ENCODE results near the gene MRPL52.
"Not testable (repeated sequence)": the region's sequence is repeated elsewhere in the genome, so short reads cannot be mapped to it uniquely, and the experiment has no call there.

The MRPL52 gene

GRCh38 chr14:22829661-22830442 is at the start of gene MRPL52:
Gene MRPL52 (plus strand): TSS chr14:22829887. CDS start chr14:22829913, 26 bp downstream.
- Histone ChIP-seq H3K36me3 (ENCODE audit: control insufficient read depth, insufficient read depth, low read length) (peaks cover 17% of the 10 kb centered on the region), H3K27me3 (ENCODE audit: control insufficient read depth, insufficient read depth, low read length) (no peaks in the 10 kb centered on the region), H3K4me1 (ENCODE audit: control insufficient read depth, insufficient read depth, low read length) (peaks cover 4% of the 10 kb centered on the region), H3K9ac (ENCODE audit: low read depth, low read length) (peak within 1 kb of the TSS; percentile 93), H3K4me3 (ENCODE audit: low read depth, low read length) (peak within 1 kb of the TSS; percentile 93), H3K9me3 (ENCODE audit: control insufficient read depth, insufficient read depth, low read length) (no peaks in the 10 kb centered on the region)

DNA sequence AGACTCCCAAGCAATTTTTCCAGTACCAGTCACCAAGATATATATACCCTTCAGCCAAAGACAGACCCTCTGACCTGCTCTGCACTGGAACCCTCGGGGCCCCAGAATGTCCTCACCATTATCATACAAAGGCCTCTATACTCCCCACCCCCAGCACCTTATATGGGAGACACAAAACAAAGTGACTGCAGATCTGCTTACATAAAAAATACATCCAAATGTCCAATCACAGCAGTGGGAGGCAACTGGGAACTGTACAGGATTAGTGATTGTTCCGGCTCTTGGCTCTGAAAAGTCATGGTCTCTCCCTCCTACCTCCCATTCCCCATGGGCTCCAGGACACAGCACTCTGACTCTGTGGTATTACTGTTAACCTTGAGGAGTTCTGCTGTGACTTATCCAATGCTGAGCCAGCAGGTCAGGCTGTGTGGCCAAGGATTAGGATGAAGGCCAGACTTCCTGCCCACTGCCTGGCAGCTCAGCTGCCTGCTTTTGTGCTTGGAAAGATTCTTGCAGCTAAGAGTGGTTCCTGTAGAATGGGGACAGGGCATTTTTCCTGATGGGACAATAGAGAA is 49.5 kb upstream of the MRPL52 start:
- Histone ChIP-seq H3K9ac (ENCODE audit: low read depth, low read length) (no peak overlapping the region), H3K36me3 (ENCODE audit: control insufficient read depth, insufficient read depth, low read length) (no peaks in the 10 kb centered on the region), H3K27me3 (ENCODE audit: control insufficient read depth, insufficient read depth, low read length) (no peaks in the 10 kb centered on the region), H3K9me3 (ENCODE audit: control insufficient read depth, insufficient read depth, low read length) (no peaks in the 10 kb centered on the region), H3K4me1 (ENCODE audit: control insufficient read depth, insufficient read depth, low read length) (no peaks in the 10 kb centered on the region), H3K4me3 (ENCODE audit: low read depth, low read length) (no peak overlapping the region)

DNA sequence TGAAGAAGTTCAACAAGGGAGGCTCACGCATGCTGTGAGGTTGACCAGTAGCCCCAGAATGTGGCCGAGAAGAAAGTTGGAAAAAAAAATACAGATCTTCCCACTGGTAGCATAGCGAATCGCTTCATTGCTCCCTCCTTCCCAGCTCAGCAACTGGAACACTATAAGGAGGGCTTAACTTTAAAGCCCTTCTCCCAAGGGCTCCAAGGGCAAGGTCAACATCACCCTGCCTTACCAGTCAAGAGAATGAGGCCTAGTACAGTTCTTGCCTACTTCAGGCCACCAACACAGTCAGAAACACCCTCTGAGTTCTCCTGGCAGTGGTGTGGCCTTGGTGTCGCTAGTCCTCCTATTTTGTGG is 48.8 kb upstream of the MRPL52 start:
- no peaks in the 10 kb centered on the region for H3K27me3 ChIP-seq (ENCODE audit: control insufficient read depth, insufficient read depth, low read length)
- no peak overlapping the region for H3K9ac ChIP-seq (ENCODE audit: low read depth, low read length)
- H3K9me3 ChIP-seq (ENCODE audit: control insufficient read depth, insufficient read depth, low read length): no peaks in the 10 kb centered on the region
- no peak overlapping the region for H3K4me3 ChIP-seq (ENCODE audit: low read depth, low read length)
- H3K36me3 ChIP-seq (ENCODE audit: control insufficient read depth, insufficient read depth, low read length): no peaks in the 10 kb centered on the region
- H3K4me1 ChIP-seq (ENCODE audit: control insufficient read depth, insufficient read depth, low read length): no peaks in the 10 kb centered on the region

- no peaks in the 10 kb centered on the region for H3K9me3 ChIP-seq (ENCODE audit: control insufficient read depth, insufficient read depth, low read length)
- H3K27me3 ChIP-seq (ENCODE audit: control insufficient read depth, insufficient read depth, low read length): no peaks in the 10 kb centered on the region
- no peak overlapping the region for H3K4me3 ChIP-seq (ENCODE audit: low read depth, low read length)
- no peaks in the 10 kb centered on the region for H3K4me1 ChIP-seq (ENCODE audit: control insufficient read depth, insufficient read depth, low read length)
- H3K36me3 ChIP-seq (ENCODE audit: control insufficient read depth, insufficient read depth, low read length): no peaks in the 10 kb centered on the region
- H3K9ac ChIP-seq (ENCODE audit: low read depth, low read length): no peak overlapping the region
These were observed 48.2 kb upstream of the MRPL52 start for GRCh38 chr14:22781301-22781991.

DNA sequence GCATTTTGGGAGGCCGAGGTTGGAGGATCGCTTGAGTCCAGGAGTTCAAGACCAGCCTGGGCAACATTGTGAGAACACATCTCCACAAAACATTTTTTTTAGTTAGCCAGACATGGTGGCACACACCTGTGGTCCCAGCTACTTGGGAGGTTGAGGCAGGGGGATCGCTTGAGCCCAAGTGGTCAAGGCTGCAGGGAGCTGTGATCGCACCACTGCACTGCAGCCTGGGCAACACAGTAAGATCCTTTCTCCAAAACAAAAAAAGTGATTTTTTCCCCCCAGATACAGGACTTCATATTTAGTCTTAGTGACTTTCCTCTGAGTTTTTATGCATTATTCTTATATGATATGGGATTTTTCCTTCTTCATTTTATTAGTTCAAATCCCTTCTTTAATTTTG is 43.0 kb upstream of the MRPL52 start:
- Histone ChIP-seq H3K27me3 (ENCODE audit: control insufficient read depth, insufficient read depth, low read length) (no peaks in the 10 kb centered on the region), H3K4me1 (ENCODE audit: control insufficient read depth, insufficient read depth, low read length) (no peaks in the 10 kb centered on the region), H3K9ac (ENCODE audit: low read depth, low read length) (no peak overlapping the region)

DNA sequence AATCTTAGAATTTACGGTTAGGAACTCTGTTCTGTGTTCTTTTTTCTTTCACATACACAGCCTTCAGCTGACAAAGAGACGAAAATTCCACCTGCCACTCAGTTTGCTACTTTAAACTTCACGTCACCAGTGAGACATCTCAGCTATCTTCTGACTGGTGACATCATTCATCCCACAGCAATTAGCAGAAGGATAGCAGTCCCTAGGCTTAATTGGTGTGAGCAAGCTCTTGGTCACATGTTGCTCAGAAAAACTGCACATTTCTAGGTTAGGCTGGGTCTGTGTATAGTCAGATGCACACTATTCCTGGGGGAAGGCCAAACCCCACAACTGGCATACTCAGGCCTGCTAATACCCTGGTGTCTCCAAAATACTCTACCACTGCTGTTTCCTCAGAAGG is 38.4 kb upstream of the MRPL52 start:
- H3K9ac ChIP-seq (ENCODE audit: low read depth, low read length): no peak overlapping the region

More for the DNA sequence above, 43.0 kb upstream of the MRPL52 start:
- Histone ChIP-seq H3K4me3 (ENCODE audit: low read depth, low read length) (no peak overlapping the region), H3K36me3 (ENCODE audit: control insufficient read depth, insufficient read depth, low read length) (no peaks in the 10 kb centered on the region), H3K9me3 (ENCODE audit: control insufficient read depth, insufficient read depth, low read length) (no peaks in the 10 kb centered on the region)

GRCh38 chr14:22792158-22792557 is 37.5 kb upstream of the MRPL52 start:
- no peaks in the 10 kb centered on the region for H3K9me3 ChIP-seq (ENCODE audit: control insufficient read depth, insufficient read depth, low read length)
- H3K9ac ChIP-seq (ENCODE audit: low read depth, low read length): no peak overlapping the region
- peaks cover 9% of the 10 kb centered on the region for H3K4me1 ChIP-seq (ENCODE audit: control insufficient read depth, insufficient read depth, low read length)
- H3K27me3 ChIP-seq (ENCODE audit: control insufficient read depth, insufficient read depth, low read length): no peaks in the 10 kb centered on the region
- no peaks in the 10 kb centered on the region for H3K36me3 ChIP-seq (ENCODE audit: control insufficient read depth, insufficient read depth, low read length)
- H3K4me3 ChIP-seq (ENCODE audit: low read depth, low read length): no peak overlapping the region

More for the DNA sequence above, 38.4 kb upstream of the MRPL52 start:
- Histone ChIP-seq H3K9me3 (ENCODE audit: control insufficient read depth, insufficient read depth, low read length) (no peaks in the 10 kb centered on the region), H3K27me3 (ENCODE audit: control insufficient read depth, insufficient read depth, low read length) (no peaks in the 10 kb centered on the region), H3K4me1 (ENCODE audit: control insufficient read depth, insufficient read depth, low read length) (peaks cover under 1% of the 10 kb centered on the region), H3K36me3 (ENCODE audit: control insufficient read depth, insufficient read depth, low read length) (no peaks in the 10 kb centered on the region), H3K4me3 (ENCODE audit: low read depth, low read length) (no peak overlapping the region)

GRCh38 chr14:22793550-22793949 is 36.1 kb upstream of the MRPL52 start:
- not testable (repeated sequence) for H3K9me3 ChIP-seq (ENCODE audit: control insufficient read depth, insufficient read depth, low read length); H3K27me3 ChIP-seq (ENCODE audit: control insufficient read depth, insufficient read depth, low read length); H3K36me3 ChIP-seq (ENCODE audit: control insufficient read depth, insufficient read depth, low read length); H3K4me3 ChIP-seq (ENCODE audit: low read depth, low read length); H3K4me1 ChIP-seq (ENCODE audit: control insufficient read depth, insufficient read depth, low read length); H3K9ac ChIP-seq (ENCODE audit: low read depth, low read length)

DNA sequence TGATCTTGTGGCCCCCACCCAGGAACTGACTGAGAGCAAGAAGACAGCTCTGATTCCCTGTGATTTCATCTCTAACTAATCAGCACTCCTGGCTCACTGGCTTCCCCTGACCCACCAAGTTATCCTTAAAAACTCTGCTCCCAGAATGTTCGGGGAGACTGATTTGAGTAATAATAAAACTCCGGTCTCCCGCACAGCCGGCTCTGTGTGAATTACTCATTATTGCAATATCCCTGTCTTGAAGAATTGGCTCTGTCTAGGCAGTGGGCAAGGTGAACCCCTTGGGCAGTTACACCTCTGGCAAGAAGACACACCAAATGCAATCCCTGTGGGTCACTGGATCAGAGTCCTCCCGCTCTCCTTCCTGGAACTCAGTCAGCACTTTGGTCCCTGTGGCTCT is 35.7 kb upstream of the MRPL52 start:
- Histone ChIP-seq H3K27me3 (ENCODE audit: control insufficient read depth, insufficient read depth, low read length) (no peaks in the 10 kb centered on the region), H3K36me3 (ENCODE audit: control insufficient read depth, insufficient read depth, low read length) (no peaks in the 10 kb centered on the region), H3K9me3 (ENCODE audit: control insufficient read depth, insufficient read depth, low read length) (no peaks in the 10 kb centered on the region), H3K4me3 (ENCODE audit: low read depth, low read length) (no peak overlapping the region), H3K4me1 (ENCODE audit: control insufficient read depth, insufficient read depth, low read length) (peaks cover 9% of the 10 kb centered on the region), H3K9ac (ENCODE audit: low read depth, low read length) (no peak overlapping the region)

DNA sequence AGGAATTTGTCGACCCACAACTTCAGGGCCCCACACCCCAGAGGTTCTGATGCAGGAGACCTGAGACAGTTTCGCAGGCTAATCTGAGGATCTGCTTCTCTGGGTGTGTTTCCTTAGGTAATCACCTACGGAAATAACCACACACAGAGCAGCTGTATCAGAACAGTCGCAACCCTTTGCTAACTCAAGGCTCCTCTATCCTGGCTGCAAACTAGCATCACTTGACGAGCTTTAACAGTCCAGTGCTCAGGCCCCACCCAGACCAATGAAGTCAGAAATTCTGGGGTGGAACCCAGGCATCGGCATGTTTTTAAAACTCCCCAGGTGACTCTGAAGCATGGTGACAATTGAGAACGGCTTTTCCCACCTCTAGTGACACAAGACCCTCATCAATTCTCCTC is 35.1 kb upstream of the MRPL52 start:
- H3K27me3 ChIP-seq (ENCODE audit: control insufficient read depth, insufficient read depth, low read length): no peaks in the 10 kb centered on the region
- no peaks in the 10 kb centered on the region for H3K36me3 ChIP-seq (ENCODE audit: control insufficient read depth, insufficient read depth, low read length)
- H3K4me3 ChIP-seq (ENCODE audit: low read depth, low read length): no peak overlapping the region
- H3K9ac ChIP-seq (ENCODE audit: low read depth, low read length): no peak overlapping the region
- H3K4me1 ChIP-seq (ENCODE audit: control insufficient read depth, insufficient read depth, low read length): peaks cover 9% of the 10 kb centered on the region
- no peaks in the 10 kb centered on the region for H3K9me3 ChIP-seq (ENCODE audit: control insufficient read depth, insufficient read depth, low read length)

GRCh38 chr14:22796087-22796707 is 33.5 kb upstream of the MRPL52 start:
- Histone ChIP-seq H3K27me3 (ENCODE audit: control insufficient read depth, insufficient read depth, low read length) (no peaks in the 10 kb centered on the region), H3K9ac (ENCODE audit: low read depth, low read length) (no peak overlapping the region), H3K9me3 (ENCODE audit: control insufficient read depth, insufficient read depth, low read length) (no peaks in the 10 kb centered on the region), H3K4me3 (ENCODE audit: low read depth, low read length) (no peak overlapping the region), H3K4me1 (ENCODE audit: control insufficient read depth, insufficient read depth, low read length) (peaks cover 9% of the 10 kb centered on the region), H3K36me3 (ENCODE audit: control insufficient read depth, insufficient read depth, low read length) (no peaks in the 10 kb centered on the region)

Data from iPS-15b (cell line).